Coronary artery (tissue), 2 donors: ENCODE data around the gene ZNF638.
"Not testable (repeated sequence)": the region's sequence is repeated elsewhere in the genome, so short reads cannot be mapped to it uniquely, and the experiment has no call there.

ENCODE experiments used
- DNase-seq: peaks from one replicate; pipeline ENCODE4 v3.0.0-alpha.2; 2017; ENCODE audit warnings: low spot score
- H3K27ac ChIP-seq, 2 donors: fragments of 200-600 bp; sonication (generic); one replicate each; pipeline ENCODE4 v1.5.1; 2016 to 2019
- H3K4me3 ChIP-seq: fragments of 200-600 bp; sonication (generic); 2 replicates; pipeline ENCODE4 v1.5.1; 2016; ENCODE audit warnings: mild to moderate bottlenecking, moderate library complexity
- TF ChIP-seq, protein P1 (sequence below): fragments of 200-600 bp; sonication (generic); IDR thresholded peaks from one replicate; pipeline ENCODE4 v1.5.1; 2019; ENCODE audit warnings: antibody characterized with exemption

Gene ZNF638

DNA sequence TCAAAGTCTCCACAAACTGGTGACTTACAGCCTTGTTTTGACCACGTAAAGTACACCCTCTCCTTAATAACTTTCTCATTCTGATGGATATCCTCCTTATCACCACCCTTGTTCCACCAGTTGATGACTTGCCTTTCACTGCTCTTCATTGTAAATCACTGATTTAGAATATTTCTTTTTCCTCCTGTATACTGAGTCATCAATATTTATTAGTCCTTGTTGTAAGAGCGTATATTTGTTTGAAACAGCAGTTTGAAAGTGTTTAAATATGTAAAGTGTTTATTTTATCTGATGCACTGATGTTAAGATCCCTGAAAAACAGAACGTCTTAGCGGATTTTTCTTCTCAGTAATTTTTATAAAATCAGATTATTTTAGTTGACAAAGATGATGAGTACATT lies 87.6 kb downstream of the ZNF638 start:
- H3K27ac ChIP-seq, result no peak overlapping the region
- H3K4me3 ChIP-seq, result no peak overlapping the region
- no peak for DNase-seq
- TF ChIP-seq, protein P1, sequence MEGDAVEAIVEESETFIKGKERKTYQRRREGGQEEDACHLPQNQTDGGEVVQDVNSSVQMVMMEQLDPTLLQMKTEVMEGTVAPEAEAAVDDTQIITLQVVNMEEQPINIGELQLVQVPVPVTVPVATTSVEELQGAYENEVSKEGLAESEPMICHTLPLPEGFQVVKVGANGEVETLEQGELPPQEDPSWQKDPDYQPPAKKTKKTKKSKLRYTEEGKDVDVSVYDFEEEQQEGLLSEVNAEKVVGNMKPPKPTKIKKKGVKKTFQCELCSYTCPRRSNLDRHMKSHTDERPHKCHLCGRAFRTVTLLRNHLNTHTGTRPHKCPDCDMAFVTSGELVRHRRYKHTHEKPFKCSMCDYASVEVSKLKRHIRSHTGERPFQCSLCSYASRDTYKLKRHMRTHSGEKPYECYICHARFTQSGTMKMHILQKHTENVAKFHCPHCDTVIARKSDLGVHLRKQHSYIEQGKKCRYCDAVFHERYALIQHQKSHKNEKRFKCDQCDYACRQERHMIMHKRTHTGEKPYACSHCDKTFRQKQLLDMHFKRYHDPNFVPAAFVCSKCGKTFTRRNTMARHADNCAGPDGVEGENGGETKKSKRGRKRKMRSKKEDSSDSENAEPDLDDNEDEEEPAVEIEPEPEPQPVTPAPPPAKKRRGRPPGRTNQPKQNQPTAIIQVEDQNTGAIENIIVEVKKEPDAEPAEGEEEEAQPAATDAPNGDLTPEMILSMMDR, result no peak

DNA sequence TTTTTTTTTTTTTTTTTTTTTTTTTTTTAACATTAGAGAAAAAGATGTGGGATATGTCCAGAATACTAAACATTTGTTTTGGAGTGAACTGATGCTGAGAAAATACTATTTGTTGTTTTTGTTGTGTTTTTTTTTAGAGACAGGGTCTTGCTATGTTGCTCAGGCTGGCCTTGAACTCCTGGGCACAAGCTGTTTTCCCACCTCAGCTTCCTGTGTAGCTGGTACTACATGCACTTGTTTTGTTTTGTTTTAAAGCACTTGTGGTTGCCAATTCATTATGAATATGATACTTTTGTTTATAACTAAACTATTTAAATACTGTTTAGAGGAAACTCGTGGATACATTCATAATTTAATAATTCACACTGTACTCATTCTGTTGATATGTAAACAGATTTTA lies 88.4 kb downstream of the ZNF638 start:
- Histone ChIP-seq H3K4me3 (no peak overlapping the region), H3K27ac (no peak overlapping the region)
- TF ChIP-seq, protein P1, result no peak
- DNase-seq, result no peak

DNA sequence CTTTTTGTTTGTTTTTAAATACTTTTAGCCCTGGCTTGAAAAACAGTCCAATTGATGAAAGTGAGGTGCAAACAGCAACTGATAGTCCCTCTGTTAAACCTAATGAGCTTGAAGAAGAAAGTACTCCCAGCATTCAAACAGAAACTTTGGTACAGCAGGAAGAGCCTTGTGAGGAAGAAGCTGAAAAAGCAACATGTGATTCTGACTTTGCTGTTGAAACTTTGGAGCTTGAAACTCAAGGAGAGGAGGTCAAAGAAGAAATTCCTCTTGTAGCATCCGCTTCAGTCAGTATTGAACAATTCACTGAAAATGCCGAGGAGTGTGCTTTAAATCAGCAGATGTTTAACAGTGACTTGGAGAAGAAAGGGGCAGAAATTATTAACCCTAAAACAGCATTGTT lies 91.2 kb downstream of the ZNF638 start:
- H3K4me3 ChIP-seq, result no peak overlapping the region
- H3K27ac ChIP-seq, result no peak overlapping the region
- TF ChIP-seq, protein P1, result no peak
- no peak for DNase-seq

DNA sequence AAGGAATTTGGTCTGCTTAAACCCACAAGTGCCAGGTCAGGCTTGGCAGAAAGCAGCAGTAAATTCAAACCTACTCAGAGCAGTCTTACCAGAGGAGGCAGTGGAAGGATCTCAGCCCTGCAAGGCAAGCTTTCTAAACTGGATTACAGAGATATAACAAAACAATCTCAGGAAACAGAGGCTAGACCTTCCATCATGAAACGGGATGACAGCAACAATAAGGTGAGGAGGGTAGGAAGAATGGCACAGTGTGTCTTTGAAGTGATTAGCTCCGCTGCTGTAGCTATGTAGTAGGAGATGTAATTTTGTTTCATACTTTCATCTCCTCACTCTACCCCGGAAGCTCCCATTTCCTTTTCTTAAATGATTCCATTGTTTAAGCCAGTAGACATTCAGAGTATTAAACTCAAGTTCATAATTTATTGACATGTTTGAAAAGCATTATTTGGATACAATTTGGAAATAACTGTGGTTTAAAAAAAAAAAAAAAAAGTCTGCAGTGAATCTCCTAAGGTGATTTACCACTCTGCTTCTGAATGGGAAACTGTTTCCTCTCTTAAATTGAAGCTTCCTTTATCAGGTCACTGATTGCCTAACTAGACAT lies 92.3 kb downstream of the ZNF638 start:
- TF ChIP-seq, protein P1, result no peak
- H3K4me3 ChIP-seq, result no peak overlapping the region
- H3K27ac ChIP-seq, result no peak overlapping the region
- DNase-seq, result no peak

DNA sequence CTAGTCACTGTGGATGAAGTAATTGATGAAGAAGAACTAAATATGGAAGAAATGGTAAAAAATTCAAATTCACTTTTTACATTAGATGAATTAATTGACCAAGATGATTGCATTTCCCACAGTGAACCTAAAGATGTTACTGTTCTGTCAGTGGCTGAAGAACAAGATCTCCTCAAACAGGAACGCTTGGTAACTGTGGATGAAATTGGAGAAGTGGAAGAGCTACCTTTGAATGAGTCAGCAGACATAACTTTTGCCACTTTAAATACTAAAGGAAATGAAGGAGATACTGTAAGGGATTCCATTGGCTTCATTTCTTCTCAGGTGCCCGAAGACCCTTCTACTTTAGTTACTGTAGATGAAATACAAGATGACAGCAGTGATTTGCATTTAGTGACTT lies 95.1 kb downstream of the ZNF638 start:
- H3K4me3 ChIP-seq, result no peak overlapping the region
- DNase-seq, result no peak
- no peak overlapping the region for H3K27ac ChIP-seq
- TF ChIP-seq, protein P1, result no peak

DNA sequence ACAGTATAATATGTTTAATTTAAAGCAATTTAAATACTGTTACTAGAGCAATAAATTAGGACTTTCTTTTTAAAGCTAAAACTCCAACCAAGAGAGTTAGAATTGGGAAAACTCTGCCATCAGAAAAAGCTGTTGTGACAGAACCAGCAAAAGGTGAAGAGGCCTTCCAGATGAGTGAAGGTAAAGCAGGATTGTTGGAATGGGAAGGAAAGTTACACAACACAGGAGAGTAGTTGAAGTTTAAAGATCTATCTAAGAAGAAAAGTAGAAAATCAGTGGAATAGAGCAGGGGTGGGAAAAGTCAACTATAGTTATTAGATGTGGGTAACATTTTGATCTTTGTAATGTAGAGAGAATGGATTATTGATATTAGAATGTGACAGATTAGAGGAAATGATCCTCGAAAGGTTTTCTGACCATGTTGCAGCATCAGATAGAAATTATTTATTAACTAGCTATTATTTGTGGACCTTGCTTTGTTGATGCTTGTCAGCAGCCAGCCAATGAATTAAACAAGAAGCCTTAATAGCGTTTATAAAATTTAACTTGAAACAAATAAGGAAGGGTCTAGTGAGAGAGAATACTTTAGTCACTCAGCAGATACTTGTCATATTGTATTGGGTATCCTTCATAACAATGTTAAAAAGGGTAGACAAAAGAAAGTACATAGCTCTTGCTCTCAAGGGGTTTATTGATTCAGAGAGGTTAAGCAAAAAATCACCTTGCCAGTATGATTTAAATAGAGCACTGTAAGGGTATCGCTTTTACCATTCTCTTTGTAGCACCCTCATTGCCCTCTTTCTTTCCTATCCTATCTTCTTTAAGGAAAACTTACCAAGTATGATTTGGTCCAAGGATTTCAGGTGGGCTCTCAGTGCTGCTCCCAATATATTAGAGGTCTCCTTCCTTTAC lies 97.1 kb downstream of the ZNF638 start:
- DNase-seq, result no peak

DNA sequence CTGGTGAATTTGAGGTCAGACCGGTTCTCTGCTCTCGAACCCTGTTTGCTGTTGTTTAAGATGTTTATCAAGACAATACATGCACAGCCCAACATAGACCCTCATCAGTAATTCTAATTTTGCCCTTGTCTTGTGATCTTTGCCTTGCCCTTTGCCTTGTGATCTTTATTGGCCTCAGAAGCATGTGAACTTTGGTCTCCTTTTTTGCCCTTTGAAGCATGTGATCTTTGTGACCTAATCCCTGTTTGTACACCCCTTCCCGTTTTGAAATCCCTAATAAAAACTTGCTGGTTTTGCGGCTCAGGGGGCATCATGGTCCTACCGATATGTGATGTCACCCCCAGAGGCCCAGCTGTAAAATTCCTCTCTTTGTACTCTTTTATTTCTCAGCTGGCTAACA lies 113.6 kb downstream of the ZNF638 start:
- H3K27ac ChIP-seq, H3K4me3 ChIP-seq, DNase-seq: not testable (repeated sequence)

More for the DNA sequence above, 97.1 kb downstream of the ZNF638 start:
- no peak overlapping the region for H3K4me3 ChIP-seq
- TF ChIP-seq, protein P1, result no peak
- no peak overlapping the region for H3K27ac ChIP-seq
